Keratinocyte (primary cell): ENCODE results near the gene TMC5.

ENCODE experiments used
- CTCF ChIP-seq, 3 experiments: IDR thresholded peaks in 1 of 3; conservative IDR thresholded peaks in 1 of 3; optimal IDR thresholded peaks in 1 of 3; 2 replicates in 2 of 3; 3 replicates in 1 of 3; pipeline versions ENCODE3 to v1.5.1; 2011; ENCODE audit warnings: low read length in 3 of 3, mild to moderate bottlenecking in 3 of 3, moderate library complexity in 2 of 3, control low read depth in 1 of 3, inconsistent platforms in 1 of 3; ENCODE audit not compliant: insufficient read depth in 2 of 3; ENCODE audit errors: extremely low read depth in 1 of 3
- EZH2 ChIP-seq: IDR thresholded peaks from one replicate; pipeline ENCODE4 v1.6.1; 2012; ENCODE audit warnings: inconsistent platforms, mild to moderate bottlenecking, low read length, moderate library complexity

GRCh38 chr16:19486051-19486450, 68.4 kb downstream of the TMC5 start:
- no peak for TF ChIP-seq CTCF (optimal IDR thresholded peaks at IDR 0.05 in 1 of 3, IDR thresholded peaks at IDR 0.05 in 1 of 3, conservative IDR thresholded peaks at IDR 0.05 in 1 of 3; ENCODE audit: extremely low read depth in 1 of 3, insufficient read depth in 2 of 3, low read length in 3 of 3)
- TF ChIP-seq EZH2: no peak
